HG03135 (cell line): ENCODE data around the gene SRMS.
"Not testable (repeated sequence)": the region's sequence is repeated elsewhere in the genome, so short reads cannot be mapped to it uniquely, and the experiment has no call there.

Source experiments
- ATAC-seq: cut with Tn5 transposase; IDR thresholded peaks from one replicate; pipeline ENCODE4 v1.9.1; 2021; ENCODE audit warnings: mild to moderate bottlenecking, moderate library complexity; ENCODE audit not compliant: unreplicated experiment

Gene SRMS

GRCh38 chr20:63525971-63526370 is 21.6 kb downstream of the SRMS start:
- ATAC-seq: no peak

- ATAC-seq: no peak
Observed at GRCh38 chr20:63525185-63525584, 22.4 kb downstream of the SRMS start.

- ATAC-seq: no peak
Observed at GRCh38 chr20:63522981-63523611, 24.5 kb downstream of the SRMS start.

GRCh38 chr20:63522091-63522868 is 25.3 kb downstream of the SRMS start:
- no peak for ATAC-seq

- ATAC-seq: no peak
Observed at GRCh38 chr20:63521602-63522001, 25.9 kb downstream of the SRMS start.

GRCh38 chr20:63520934-63521601 is 26.5 kb downstream of the SRMS start:
- ATAC-seq: peak; percentile 42

GRCh38 chr20:63520504-63520933 is 27.0 kb downstream of the SRMS start, which contains the start of gene PPDPF:
PPDPF (plus strand) TSS chr20:63520765; CDS start chr20:63521309, 544 bp downstream.
- ATAC-seq: peak; percentile 71

- peak; percentile 37 for ATAC-seq
Observed at GRCh38 chr20:63519668-63520503, 27.7 kb downstream of the SRMS start.

- no peak for ATAC-seq
Observed at GRCh38 chr20:63518946-63519667, 28.4 kb downstream of the SRMS start.

GRCh38 chr20:63518351-63518861 is 29.1 kb downstream of the SRMS start:
- ATAC-seq: no peak

- no peak for ATAC-seq
Observed at GRCh38 chr20:63517376-63518309, 29.9 kb downstream of the SRMS start.

- ATAC-seq: not testable (repeated sequence)
Observed at GRCh38 chr20:63514520-63514919, 33.0 kb downstream of the SRMS start.

GRCh38 chr20:63513207-63513606 is 34.3 kb downstream of the SRMS start:
- no peak for ATAC-seq

- ATAC-seq: no peak
Observed at GRCh38 chr20:63509088-63509564, 38.4 kb downstream of the SRMS start.

GRCh38 chr20:63508072-63508768 is 39.3 kb downstream of the SRMS start:
- no peak for ATAC-seq

- no peak for ATAC-seq
Observed at GRCh38 chr20:63507083-63507743, 40.3 kb downstream of the SRMS start.

- no peak for ATAC-seq
Observed at GRCh38 chr20:63505723-63506122, 41.8 kb downstream of the SRMS start.

GRCh38 chr20:63505281-63505680 is 42.3 kb downstream of the SRMS start:
- no peak for ATAC-seq
